HCT116 (cell line): Measurements from ENCODE around the gene GPS2. TPM values are rescaled to one million over a fixed set of nuclear protein-coding genes. Genes with fewer than 3 reads are reported as not detected.
A peak's percentile ranks its signal among the peaks of the same experiment; 100 is the strongest.

Experiments used
- ATAC-seq: fragments of 200-7000 bp; cut with Tn5 transposase; 2 replicates; pipeline ENCODE4 v1.9.1; 2020; ENCODE audit warnings: mild to moderate bottlenecking, moderate library complexity
- BruUV-seq: library from RNA; stranded (reverse); fragments of 400-500 nt; replicated peaks from 2 replicates; lab custom pipeline; 2021; lab: Mats Ljungman, UMichigan
- CTCF ChIA-PET: fragments of 300-600 bp; sonication (Branson Sonifier 250); formaldehyde crosslinking; loops from one replicate; lab custom pipeline; 2021; ENCODE audit warnings: antibody characterized with exemption; lab: Charles Lee
- POLR2A ChIA-PET: fragments of 300-600, 350-600 bp; sonication (Branson Sonifier 250); formaldehyde crosslinking; loops from one replicate; lab custom pipeline; 2021; ENCODE audit warnings: antibody characterized with exemption; lab: Charles Lee
- RAD21 ChIA-PET, 2 experiments: fragments of 300-600 bp; sonication (Branson Sonifier 250); formaldehyde crosslinking; loops; one replicate each; lab custom pipeline; 2023; ENCODE audit warnings: low total read pairs in 2 of 2; ENCODE audit not compliant: uncharacterized antibody in 2 of 2, unreplicated experiment in 2 of 2, low non-redundant PET in 1 of 2; lab: Charles Lee
- DNase-seq: peaks from one replicate; pipeline ENCODE4 v3.0.0-alpha.2; 2010; ENCODE audit warnings: low read depth, low spot score
- H2AFZ ChIP-seq: fragments of 200-600 bp; shearing (Covaris generic), sonication (generic); 2 replicates; pipeline ENCODE4 v1.6.1; 2017; ENCODE audit warnings: low read depth, mixed run types, mixed read lengths, antibody characterized with exemption, low read length; ENCODE audit not compliant: poor library complexity, severe bottlenecking
- H3K27ac ChIP-seq: 2 replicates; pipeline ENCODE4 v1.5.1; 2012; ENCODE audit warnings: low read depth, low read length
- H3K27me3 ChIP-seq: fragments of 200-600 bp; sonication (generic); 2 replicates; pipeline ENCODE4 v1.6.1; 2016; ENCODE audit warnings: mixed run types, low read length, mixed read lengths; ENCODE audit not compliant: insufficient read depth
- H3K36me3 ChIP-seq, 2 experiments: fragments of 200-500 bp in 1 of 2; fragments of 200-600 bp in 1 of 2; sonication (Bioruptor generic) in 1 of 2; sonication (generic) in 1 of 2; 2 replicates each; pipeline versions ENCODE4 v1.5.1 to v1.6.1; 2014 to 2016; ENCODE audit warnings: low read length in 2 of 2, inconsistent platforms in 1 of 2, mixed read lengths in 1 of 2, mixed run types in 1 of 2; ENCODE audit not compliant: insufficient read depth in 2 of 2, control insufficient read depth in 1 of 2
- H3K4me1 ChIP-seq, 2 experiments: fragments of 200-600 bp in 1 of 2; sonication (generic) in 1 of 2; 2 replicates each; pipeline versions ENCODE4 v1.5.1 to v1.6.1; 2012 to 2017; ENCODE audit warnings: low read length in 2 of 2, inconsistent platforms in 1 of 2, mild to moderate bottlenecking in 1 of 2, mixed read lengths in 1 of 2, mixed run types in 1 of 2, moderate library complexity in 1 of 2; ENCODE audit not compliant: insufficient read depth in 2 of 2, control insufficient read depth in 1 of 2
- H3K4me2 ChIP-seq: fragments of 200-600 bp; sonication (generic); 2 replicates; pipeline ENCODE4 v1.6.1; 2017; ENCODE audit warnings: mixed run types, low read length, mixed read lengths
- H3K4me3 ChIP-seq, 2 experiments: fragments of 200-600 bp in 1 of 2; sonication (generic) in 1 of 2; replicated peaks in 1 of 2; 2 replicates each; pipeline ENCODE4 v1.5.1; 2011 to 2016; ENCODE audit warnings: low read length in 2 of 2, control low read depth in 1 of 2, low read depth in 1 of 2, mild to moderate bottlenecking in 1 of 2, mixed read lengths in 1 of 2, mixed run types in 1 of 2
- H3K79me2 ChIP-seq: fragments of 200-600 bp; sonication (generic); 2 replicates; pipeline ENCODE4 v1.6.1; 2017; ENCODE audit warnings: mild to moderate bottlenecking, mixed run types, low read length, moderate library complexity, mixed read lengths; ENCODE audit not compliant: insufficient read depth
- H3K9ac ChIP-seq: fragments of 200-600 bp; sonication (generic); 2 replicates; pipeline ENCODE4 v1.6.1; 2016; ENCODE audit warnings: low read length, mixed read lengths
- H3K9me2 ChIP-seq: fragments of 200-600 bp; sonication (generic), shearing (Covaris generic); 2 replicates; pipeline ENCODE4 v1.6.1; 2017; ENCODE audit warnings: mixed run types, mild to moderate bottlenecking, moderate library complexity; ENCODE audit not compliant: insufficient read depth
- H3K9me3 ChIP-seq, 2 experiments: fragments of 200-500 bp in 1 of 2; fragments of 200-600 bp in 1 of 2; sonication (Bioruptor generic) in 1 of 2; sonication (generic) in 1 of 2; 2 replicates each; pipeline ENCODE4 v1.6.1; 2014 to 2017; ENCODE audit warnings: low read length in 2 of 2, mixed read lengths in 2 of 2, inconsistent platforms in 1 of 2, low read depth in 1 of 2, mild to moderate bottlenecking in 1 of 2, mixed run types in 1 of 2, moderate library complexity in 1 of 2; ENCODE audit not compliant: control insufficient read depth in 1 of 2, insufficient read depth in 1 of 2
- H4K20me1 ChIP-seq: fragments of 200-600 bp; sonication (generic), shearing (Covaris generic); 2 replicates; pipeline ENCODE4 v1.6.1; 2017; ENCODE audit warnings: mixed run types, mild to moderate bottlenecking, moderate library complexity; ENCODE audit not compliant: insufficient read depth
- CEBPB ChIP-seq: IDR thresholded peaks from 2 replicates; pipeline ENCODE4 v1.6.1; 2012; ENCODE audit warnings: low read depth
- EGR1 ChIP-seq: IDR thresholded peaks from 2 replicates; pipeline ENCODE4 v1.6.1; 2012; ENCODE audit warnings: low read depth
- ELF1 ChIP-seq: IDR thresholded peaks from 2 replicates; pipeline ENCODE4 v1.6.1; 2012; ENCODE audit warnings: low read depth, borderline replicate concordance
- EZH2 ChIP-seq: fragments of 200-600 bp; sonication (generic); IDR thresholded peaks from 2 replicates; pipeline ENCODE4 v1.6.1; 2017; ENCODE audit warnings: antibody characterized with exemption, mixed run types
- FOSL1 ChIP-seq: IDR thresholded peaks from 2 replicates; pipeline ENCODE4 v1.6.1; 2012; ENCODE audit warnings: low read depth
- JUND ChIP-seq: IDR thresholded peaks from 2 replicates; pipeline ENCODE4 v1.6.1; 2012
- POLR2A ChIP-seq: IDR thresholded peaks from 2 replicates; pipeline ENCODE4 v1.7.0; 2011; ENCODE audit warnings: borderline replicate concordance; ENCODE audit not compliant: insufficient read depth, insufficient read length; ENCODE audit errors: extremely low read depth
- POLR2AphosphoS5 ChIP-seq: IDR thresholded peaks from 2 replicates; pipeline ENCODE4 v1.6.1; 2011; ENCODE audit warnings: mild to moderate bottlenecking, low read depth, low read length, moderate library complexity
- RAD21 ChIP-seq: IDR thresholded peaks from 2 replicates; pipeline ENCODE4 v1.6.1; 2012; ENCODE audit warnings: low read depth, mild to moderate bottlenecking
- REST ChIP-seq: IDR thresholded peaks from 2 replicates; pipeline ENCODE4 v1.6.1; 2012; ENCODE audit warnings: low read depth
- SIN3A ChIP-seq: IDR thresholded peaks from 2 replicates; pipeline ENCODE4 v1.6.1; 2012; ENCODE audit warnings: low read depth
- SP1 ChIP-seq: IDR thresholded peaks from 2 replicates; pipeline ENCODE4 v1.6.1; 2012; ENCODE audit warnings: low read depth
- SRF ChIP-seq: IDR thresholded peaks from 2 replicates; pipeline ENCODE4 v1.6.1; 2012; ENCODE audit warnings: low read depth
- TCF7L2 ChIP-seq: IDR thresholded peaks from 2 replicates; pipeline ENCODE4 v1.7.0; 2011; ENCODE audit warnings: borderline replicate concordance, inconsistent platforms; ENCODE audit not compliant: insufficient read depth, insufficient read length; ENCODE audit errors: extremely low read depth
- YY1 ChIP-seq: IDR thresholded peaks from 2 replicates; pipeline ENCODE4 v1.6.1; 2011; ENCODE audit warnings: low read length, low read depth, moderate library complexity, mild to moderate bottlenecking; ENCODE audit not compliant: insufficient replicate concordance; ENCODE audit errors: extremely low read depth
- ZFX ChIP-seq: fragments of 450-650 bp; IDR thresholded peaks from 2 replicates; pipeline ENCODE4 v1.6.1; 2017
- intact Hi-C: fragments of 100-400 bp; cut with micrococcal nuclease; formaldehyde crosslinking; loops from 2 replicates; pipeline ENCODE4 v1.10.0; 2022
- total RNA-seq: library from RNA; stranded (reverse); gene quantifications from one replicate; pipeline ENCODE4 v1.2.1, GENCODE V29; 2021; ENCODE audit not compliant: unreplicated experiment
- TF ChIP-seq, protein P1 (sequence below): IDR thresholded peaks from 2 replicates; pipeline ENCODE4 v1.6.1; 2012
- TF ChIP-seq, protein P2 (sequence below): IDR thresholded peaks from 2 replicates; pipeline ENCODE4 v1.6.1; 2012
- TF ChIP-seq, protein P3 (sequence below), 3 experiments: fragments of 200-600 bp in 1 of 3; sonication (generic) in 1 of 3; IDR thresholded peaks in 2 of 3; conservative IDR thresholded peaks in 1 of 3; 2 replicates each; pipeline ENCODE4 v1.5.1; 2012 to 2017; ENCODE audit warnings: low read depth in 2 of 3, low read length in 2 of 3, antibody characterized with exemption in 1 of 3, borderline replicate concordance in 1 of 3, control low read depth in 1 of 3, mild to moderate bottlenecking in 1 of 3, mixed read lengths in 1 of 3, mixed run types in 1 of 3, moderate library complexity in 1 of 3; ENCODE audit not compliant: insufficient read depth in 1 of 3
- TF ChIP-seq, protein P4 (sequence below): IDR thresholded peaks from 2 replicates; pipeline ENCODE4 v1.6.1; 2011; ENCODE audit warnings: mild to moderate bottlenecking, low read length, moderate library complexity; ENCODE audit not compliant: insufficient replicate concordance; ENCODE audit errors: extremely low read depth

GPS2 gene
- total RNA-seq, 1 experiment from 2014 or later: 61.3 TPM

DNA sequence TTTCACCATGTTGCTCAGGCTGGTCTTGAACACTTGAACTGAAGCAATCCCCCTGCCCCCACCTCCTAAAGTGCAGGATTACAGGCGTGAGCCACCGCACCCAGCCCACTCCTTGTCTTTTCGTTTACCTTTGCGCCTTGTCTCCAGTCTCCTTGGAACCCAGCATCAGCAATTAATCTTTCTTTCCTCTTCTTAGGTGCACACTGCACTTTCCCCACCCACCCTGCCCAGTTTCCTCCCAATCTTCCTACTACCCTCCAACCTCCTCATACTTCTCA lies 51.4 kb downstream of the GPS2 start:
- DNase-seq (no peak), ATAC-seq (no peak)
- Histone ChIP-seq H3K79me2 (peaks cover 36% of the 10 kb centered on the region), H3K27ac (peak overlapping the region; percentile 94), H3K9ac (peak overlapping the region; percentile 99), H3K9me3 (no peaks in the 10 kb centered on the region), H3K36me3 (peaks cover 5 to 17% of the 10 kb centered on the region in 2 experiments), H4K20me1 (peaks cover 5% of the 10 kb centered on the region; the same call in 1 of the 2 replicates), H3K9me2 (no peaks in the 10 kb centered on the region), H2AFZ (no peak overlapping the region), H3K4me2 (peak overlapping the region; percentile 90), H3K4me1 (peaks cover 40 to 69% of the 10 kb centered on the region in 2 experiments), H3K4me3 (peak overlapping the region; percentile 98 to 99), H3K27me3 (no peaks in the 10 kb centered on the region)
- ChIA-PET CTCF (interaction anchor here (1.6 to 1.8 kb wide), 2 partner anchors 33 to 43 kb away, joined by 3 to 6 read pairs; no protein-coding TSS in a partner anchor), POLR2A (interaction anchor here (0.7 to 1.6 kb wide), 4 partner anchors 10 to 227 kb away, joined by 3 to 6 read pairs (median 3); partner anchors contain the start of gene SLC2A4), RAD21 (interaction anchor here in 1 of 2 experiments (0.9 kb wide), 1 partner anchor 33 kb away, joined by 3 read pairs; no protein-coding TSS in a partner anchor)
- TF ChIP-seq, protein P1, sequence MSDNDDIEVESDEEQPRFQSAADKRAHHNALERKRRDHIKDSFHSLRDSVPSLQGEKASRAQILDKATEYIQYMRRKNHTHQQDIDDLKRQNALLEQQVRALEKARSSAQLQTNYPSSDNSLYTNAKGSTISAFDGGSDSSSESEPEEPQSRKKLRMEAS: no peak; the same call in 1 of the 2 replicates
- TF ChIP-seq ELF1 (no peak), SP1 (no peak), EGR1 (no peak), JUND (no peak), YY1 (no peak), SRF (no peak), POLR2A (no peak), EZH2 (no peak), ZFX (no peak), POLR2AphosphoS5 (no peak), FOSL1 (no peak), REST (no peak), TCF7L2 (no peak), CEBPB (no peak), SIN3A (no peak), RAD21 (no peak)
- TF ChIP-seq, protein P2, sequence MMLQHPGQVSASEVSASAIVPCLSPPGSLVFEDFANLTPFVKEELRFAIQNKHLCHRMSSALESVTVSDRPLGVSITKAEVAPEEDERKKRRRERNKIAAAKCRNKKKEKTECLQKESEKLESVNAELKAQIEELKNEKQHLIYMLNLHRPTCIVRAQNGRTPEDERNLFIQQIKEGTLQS: no peak
- TF ChIP-seq, protein P3, sequence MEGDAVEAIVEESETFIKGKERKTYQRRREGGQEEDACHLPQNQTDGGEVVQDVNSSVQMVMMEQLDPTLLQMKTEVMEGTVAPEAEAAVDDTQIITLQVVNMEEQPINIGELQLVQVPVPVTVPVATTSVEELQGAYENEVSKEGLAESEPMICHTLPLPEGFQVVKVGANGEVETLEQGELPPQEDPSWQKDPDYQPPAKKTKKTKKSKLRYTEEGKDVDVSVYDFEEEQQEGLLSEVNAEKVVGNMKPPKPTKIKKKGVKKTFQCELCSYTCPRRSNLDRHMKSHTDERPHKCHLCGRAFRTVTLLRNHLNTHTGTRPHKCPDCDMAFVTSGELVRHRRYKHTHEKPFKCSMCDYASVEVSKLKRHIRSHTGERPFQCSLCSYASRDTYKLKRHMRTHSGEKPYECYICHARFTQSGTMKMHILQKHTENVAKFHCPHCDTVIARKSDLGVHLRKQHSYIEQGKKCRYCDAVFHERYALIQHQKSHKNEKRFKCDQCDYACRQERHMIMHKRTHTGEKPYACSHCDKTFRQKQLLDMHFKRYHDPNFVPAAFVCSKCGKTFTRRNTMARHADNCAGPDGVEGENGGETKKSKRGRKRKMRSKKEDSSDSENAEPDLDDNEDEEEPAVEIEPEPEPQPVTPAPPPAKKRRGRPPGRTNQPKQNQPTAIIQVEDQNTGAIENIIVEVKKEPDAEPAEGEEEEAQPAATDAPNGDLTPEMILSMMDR (IDR thresholded peaks at IDR 0.05 in 2 of 3, conservative IDR thresholded peaks at IDR 0.05 in 1 of 3; ENCODE audit: borderline replicate concordance in 1 of 3, insufficient read depth in 1 of 3, low read depth in 2 of 3, low read length in 2 of 3): no peak
- TF ChIP-seq, protein P4, sequence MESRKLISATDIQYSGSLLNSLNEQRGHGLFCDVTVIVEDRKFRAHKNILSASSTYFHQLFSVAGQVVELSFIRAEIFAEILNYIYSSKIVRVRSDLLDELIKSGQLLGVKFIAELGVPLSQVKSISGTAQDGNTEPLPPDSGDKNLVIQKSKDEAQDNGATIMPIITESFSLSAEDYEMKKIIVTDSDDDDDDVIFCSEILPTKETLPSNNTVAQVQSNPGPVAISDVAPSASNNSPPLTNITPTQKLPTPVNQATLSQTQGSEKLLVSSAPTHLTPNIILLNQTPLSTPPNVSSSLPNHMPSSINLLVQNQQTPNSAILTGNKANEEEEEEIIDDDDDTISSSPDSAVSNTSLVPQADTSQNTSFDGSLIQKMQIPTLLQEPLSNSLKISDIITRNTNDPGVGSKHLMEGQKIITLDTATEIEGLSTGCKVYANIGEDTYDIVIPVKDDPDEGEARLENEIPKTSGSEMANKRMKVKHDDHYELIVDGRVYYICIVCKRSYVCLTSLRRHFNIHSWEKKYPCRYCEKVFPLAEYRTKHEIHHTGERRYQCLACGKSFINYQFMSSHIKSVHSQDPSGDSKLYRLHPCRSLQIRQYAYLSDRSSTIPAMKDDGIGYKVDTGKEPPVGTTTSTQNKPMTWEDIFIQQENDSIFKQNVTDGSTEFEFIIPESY: no peak
- intact Hi-C loops: loop anchor here (2.0 to 10.0 kb wide), 3 partner anchors 17 to 171 kb away; partner anchors contain the start of genes FGF11, SLC2A4 and TMEM102
- no TSS peak for BruUV-seq
